Measurements from ENCODE around the gene KIF17.

GRCh38 chr1:20709868-20710267 is 7.9 kb downstream of the KIF17 start:
- TF ChIP-seq CTCF (IDR thresholded peaks at IDR 0.05): no peak
- TF ChIP-seq POLR2A (IDR thresholded peaks at IDR 0.05): no peak
- TF ChIP-seq EP300 (IDR thresholded peaks at IDR 0.05): no peak
- no peak for TF ChIP-seq POLR2AphosphoS5 (IDR thresholded peaks at IDR 0.05)

Data from upper lobe of left lung (tissue), 4 donors.